CD4-positive, alpha-beta memory T cell (primary cell): ENCODE results near the gene STAT5A. TPM values are rescaled to one million over a fixed set of nuclear protein-coding genes. Genes with fewer than 3 reads are reported as not detected.

ENCODE experiments used
- CTCF ChIA-PET: fragments of 350-600 bp; sonication (Branson Sonifier 250); formaldehyde crosslinking; loops from one replicate; lab custom pipeline; 2021; ENCODE audit warnings: inconsistent platforms; ENCODE audit not compliant: partially characterized antibody; lab: Charles Lee
- POLR2A ChIA-PET: fragments of 350-600 bp; sonication (Branson Sonifier 250); formaldehyde crosslinking; loops from one replicate; lab custom pipeline; 2021; ENCODE audit not compliant: partially characterized antibody; lab: Charles Lee
- DNase-seq, 5 donors: peaks; one replicate each; pipeline versions ENCODE4 v3.0.0 to v3.0.0-alpha.2; 2020 to 2022; ENCODE audit warnings: mixed read lengths in 1 of 5
- H3K27ac ChIP-seq: one replicate; pipeline ENCODE4 v1.7.0; 2013; ENCODE audit warnings: low read depth, low read length
- H3K27me3 ChIP-seq: 2 replicates; pipeline ENCODE4 v1.7.0; 2013; ENCODE audit warnings: mild to moderate bottlenecking, low read length, moderate library complexity; ENCODE audit not compliant: insufficient read depth
- H3K36me3 ChIP-seq: 2 replicates; pipeline ENCODE4 v1.7.0; 2013; ENCODE audit warnings: mild to moderate bottlenecking, low read length, moderate library complexity; ENCODE audit not compliant: insufficient read depth
- H3K4me1 ChIP-seq: 2 replicates; pipeline ENCODE4 v1.7.0; 2013; ENCODE audit warnings: mild to moderate bottlenecking, low read length, moderate library complexity; ENCODE audit not compliant: insufficient read depth
- H3K4me3 ChIP-seq, 2 donors: one replicate each; pipeline ENCODE4 v1.7.0; 2013; ENCODE audit warnings: low read length in 2 of 2, mild to moderate bottlenecking in 1 of 2
- H3K9me3 ChIP-seq, 2 donors: one replicate each; pipeline ENCODE4 v1.7.0; 2013; ENCODE audit warnings: low read length in 2 of 2, control low read depth in 1 of 2; ENCODE audit not compliant: control insufficient read depth in 1 of 2
- H3K27ac Mint-ChIP-seq, 7 donors: one replicate each; pipeline ENCODE4 v1.8.0; 2020 to 2021; ENCODE audit warnings: mixed read lengths in 7 of 7, mild to moderate bottlenecking in 6 of 7, inconsistent platforms in 3 of 7, moderate library complexity in 3 of 7
- H3K27me3 Mint-ChIP-seq, 2 donors: one replicate each; pipeline ENCODE4 v1.8.0; 2020 to 2021; ENCODE audit warnings: mixed read lengths in 2 of 2
- H3K36me3 Mint-ChIP-seq, 2 donors: one replicate each; pipeline ENCODE4 v1.8.0; 2020 to 2021; ENCODE audit warnings: mixed read lengths in 2 of 2, inconsistent platforms in 1 of 2, mild to moderate bottlenecking in 1 of 2
- H3K4me1 Mint-ChIP-seq, 4 donors: one replicate each; pipeline ENCODE4 v1.8.0; 2020 to 2021; ENCODE audit warnings: mixed read lengths in 4 of 4, mild to moderate bottlenecking in 1 of 4
- H3K4me3 Mint-ChIP-seq, 8 donors: one replicate each; pipeline ENCODE4 v1.8.0; 2020 to 2021; ENCODE audit warnings: mixed read lengths in 8 of 8, mild to moderate bottlenecking in 7 of 8, moderate library complexity in 6 of 8, inconsistent platforms in 3 of 8
- H3K9me3 Mint-ChIP-seq, 8 donors: one replicate each; pipeline ENCODE4 v1.8.0; 2020 to 2021; ENCODE audit warnings: mixed read lengths in 8 of 8, mild to moderate bottlenecking in 5 of 8, inconsistent platforms in 3 of 8, moderate library complexity in 1 of 8
- intact Hi-C: fragments of 100-400 bp; cut with micrococcal nuclease; formaldehyde crosslinking; loops from one replicate; pipeline ENCODE4 v1.15.1; 2023
- polyA plus RNA-seq, 2 donors: library from polyadenylated mRNA; unstranded; fragments of 300-500 nt; fragmentation: Illumina TruSeq; gene quantifications; one replicate each; pipeline ENCODE4 v1.2.3, GENCODE V29; 2021
- total RNA-seq, 2 experiments: library from RNA; stranded (reverse); gene quantifications; one replicate each; pipeline ENCODE4 v1.2.3, GENCODE V29; 2021

STAT5A gene
- total and polyA plus RNA-seq, 4 experiments from 2014 or later, result 66.7 to 133 (median 112) TPM

DNA sequence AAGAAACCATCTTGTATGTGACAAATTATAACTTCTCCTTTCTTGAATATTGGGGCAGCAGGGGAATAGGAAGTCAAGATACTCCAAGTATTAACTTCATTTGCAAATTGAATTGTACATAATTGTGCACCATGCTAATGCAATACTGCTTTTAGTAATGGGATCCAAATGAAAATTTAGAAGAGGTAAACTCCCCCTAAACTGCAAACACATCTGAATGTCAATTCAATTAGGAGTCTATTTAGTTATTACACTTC is 16.6 kb upstream of the STAT5A start:
- intact Hi-C loops, result loop anchor here (1.0 to 10.0 kb wide), 2 partner anchors 23 to 47 kb away; no protein-coding TSS in a partner anchor
- Histone ChIP-seq H3K36me3 (no peaks in the 10 kb centered on the region), H3K27me3 (no peaks in the 10 kb centered on the region), H3K9me3 (no peaks in the 10 kb centered on the region), H3K27ac (peak overlapping the region; percentile 92), H3K4me3 (peak overlapping the region; percentile 45 to 87), H3K4me1 (peaks cover 79% of the 10 kb centered on the region)
- peaks cover 49 to 89% (median 65%) of the 10 kb centered on the region in 4 donors for H3K4me1 Mint-ChIP-seq
- CTCF ChIA-PET, result interaction anchor here (1.1 to 3.9 kb wide), 3 partner anchors 11 to 49 kb away, joined by 3 to 28 read pairs (median 12); no protein-coding TSS in a partner anchor
- H3K4me3 Mint-ChIP-seq, result peak overlapping the region; percentile 79 to 100 (median 98)
- H3K9me3 Mint-ChIP-seq, result peaks cover 0 to 4% (median 0%) of the 10 kb centered on the region in 8 donors
- POLR2A ChIA-PET, result interaction anchor here (1.1 to 13.6 kb wide), 5 partner anchors 16 to 117 kb away, joined by 3 to 286 read pairs (median 59); partner anchors contain the start of genes STAT3 and STAT5A
- H3K27me3 Mint-ChIP-seq, result no peaks in the 10 kb centered on the region
- no peak for DNase-seq
- peaks cover 3 to 36% of the 10 kb centered on the region in 2 donors for H3K36me3 Mint-ChIP-seq
- H3K27ac Mint-ChIP-seq, result peak overlapping the region; percentile 96 to 100 (median 99)

DNA sequence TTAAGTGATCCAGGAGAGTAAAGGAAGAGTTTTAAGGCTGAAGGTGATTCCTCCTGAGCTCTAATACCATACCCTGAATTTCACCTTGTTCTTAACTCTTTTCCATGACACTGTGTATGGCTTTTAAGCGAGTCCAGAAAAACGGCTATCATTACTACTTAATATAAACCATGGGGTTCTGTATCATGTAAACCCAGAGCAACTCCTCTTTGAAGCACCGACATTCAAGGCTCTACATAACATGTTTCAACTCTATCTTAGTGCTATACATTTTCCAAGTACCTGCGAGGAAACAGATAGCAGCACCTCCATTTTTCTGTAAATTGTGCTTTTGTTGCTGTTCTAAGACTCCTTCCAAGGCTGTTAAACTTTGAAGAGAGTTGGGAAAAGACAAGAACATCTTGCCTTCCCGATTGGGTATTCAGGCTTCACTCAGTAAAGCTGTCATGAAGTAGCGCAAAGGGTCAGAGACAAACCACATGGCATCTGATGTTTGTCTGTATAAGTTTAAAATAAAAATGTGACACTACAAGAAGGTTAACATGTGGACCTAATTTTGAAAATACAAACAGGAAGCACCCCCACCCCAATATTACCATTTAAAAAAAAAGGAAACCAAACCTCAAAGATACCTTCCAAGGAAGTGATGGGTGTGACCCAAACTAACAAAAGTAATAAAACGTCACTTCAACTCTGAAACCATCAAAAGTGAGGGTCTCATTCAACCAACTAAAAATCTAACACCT is 16.0 kb upstream of the STAT5A start:
- Mint-ChIP-seq H3K4me1 (peaks cover 48 to 89% (median 65%) of the 10 kb centered on the region in 4 donors), H3K36me3 (peaks cover 3 to 33% of the 10 kb centered on the region in 2 donors), H3K27me3 (no peaks in the 10 kb centered on the region), H3K27ac (peak overlapping the region; percentile 96 to 100 (median 99)), H3K4me3 (peak overlapping the region; percentile 79 to 100 (median 98)), H3K9me3 (peaks cover 0 to 4% (median 0%) of the 10 kb centered on the region in 8 donors)
- no peaks in the 10 kb centered on the region for H3K9me3 ChIP-seq
- peaks cover 79% of the 10 kb centered on the region for H3K4me1 ChIP-seq
- no peaks in the 10 kb centered on the region for H3K27me3 ChIP-seq
- POLR2A ChIA-PET, result interaction anchor here (2.1 to 13.6 kb wide), 5 partner anchors 16 to 116 kb away, joined by 8 to 286 read pairs (median 59); partner anchors contain the start of genes STAT3 and STAT5A
- DNase-seq, result peak in 4 of 5 donors; percentile 65 to 75 (median 68)
- CTCF ChIA-PET, result interaction anchor here (1.1 to 3.9 kb wide), 3 partner anchors 12 to 23 kb away, joined by 3 to 35 read pairs (median 28); no protein-coding TSS in a partner anchor
- intact Hi-C loops, result loop anchor here (1.0 to 10.0 kb wide), 2 partner anchors 24 to 48 kb away; no protein-coding TSS in a partner anchor
- H3K36me3 ChIP-seq, result no peaks in the 10 kb centered on the region
- H3K27ac ChIP-seq, result peak overlapping the region; percentile 92
- H3K4me3 ChIP-seq, result peak overlapping the region; percentile 45 to 87

DNA sequence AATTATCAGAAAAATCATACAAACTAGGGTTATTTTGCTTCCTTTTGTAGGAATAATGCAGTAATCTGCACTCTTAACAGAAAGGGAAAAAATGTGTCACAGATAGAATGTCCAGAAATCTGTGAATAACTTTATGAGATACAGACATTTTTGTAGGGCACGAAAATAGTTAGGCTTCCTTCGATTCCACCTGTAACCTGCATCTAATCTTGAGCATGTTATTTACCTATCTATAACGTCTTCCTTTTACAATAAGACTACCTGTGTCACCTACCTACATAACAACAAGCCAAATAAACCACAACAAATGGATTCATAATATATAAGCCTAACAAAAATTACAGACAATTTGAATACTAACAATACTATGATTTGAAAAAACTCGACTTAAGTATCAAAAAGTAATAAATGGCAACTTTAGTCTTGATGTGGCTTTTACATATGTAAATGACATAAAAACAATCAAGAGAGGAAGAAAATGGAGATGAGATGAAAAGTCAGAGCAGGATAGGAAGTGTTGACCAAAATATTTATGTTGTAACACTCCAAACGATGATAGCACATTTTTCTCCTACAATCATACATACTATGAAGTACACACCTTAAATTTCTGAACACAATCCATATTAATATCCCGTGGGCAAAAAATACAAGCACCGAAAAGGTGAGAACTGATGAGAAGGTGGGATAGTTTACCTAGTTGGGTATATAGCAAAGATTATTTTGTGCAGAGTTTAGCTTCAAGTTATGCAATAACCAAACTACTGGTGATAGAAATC is 14.6 kb upstream of the STAT5A start:
- Histone ChIP-seq H3K4me1 (peaks cover 69% of the 10 kb centered on the region), H3K36me3 (no peaks in the 10 kb centered on the region), H3K9me3 (no peaks in the 10 kb centered on the region), H3K27me3 (no peaks in the 10 kb centered on the region), H3K27ac (peak overlapping the region; percentile 92), H3K4me3 (peak overlapping the region; percentile 87 to 97)
- Mint-ChIP-seq H3K4me1 (peaks cover 45 to 84% (median 62%) of the 10 kb centered on the region in 4 donors), H3K9me3 (peaks cover 0 to 4% (median 0%) of the 10 kb centered on the region in 8 donors), H3K27me3 (no peaks in the 10 kb centered on the region), H3K27ac (peak overlapping the region; percentile 94 to 100 (median 99)), H3K36me3 (peaks cover 3 to 31% of the 10 kb centered on the region in 2 donors), H3K4me3 (peak overlapping the region; percentile 97 to 100 (median 98))
- peak in 4 of 5 donors; percentile 42 to 55 (median 44) for DNase-seq
- CTCF ChIA-PET, result interaction anchor here (0.7 to 3.9 kb wide), 5 partner anchors 25 to 1455 kb away, joined by 3 to 35 read pairs (median 4); no protein-coding TSS in a partner anchor
- intact Hi-C loops, result loop anchor here (10.0 kb wide), 1 partner anchor 49 kb away; no protein-coding TSS in a partner anchor
- POLR2A ChIA-PET, result interaction anchor here (0.6 to 13.6 kb wide), 8 partner anchors 15 to 259 kb away, joined by 3 to 286 read pairs (median 23); partner anchors contain the start of genes STAT3 and STAT5A

DNA sequence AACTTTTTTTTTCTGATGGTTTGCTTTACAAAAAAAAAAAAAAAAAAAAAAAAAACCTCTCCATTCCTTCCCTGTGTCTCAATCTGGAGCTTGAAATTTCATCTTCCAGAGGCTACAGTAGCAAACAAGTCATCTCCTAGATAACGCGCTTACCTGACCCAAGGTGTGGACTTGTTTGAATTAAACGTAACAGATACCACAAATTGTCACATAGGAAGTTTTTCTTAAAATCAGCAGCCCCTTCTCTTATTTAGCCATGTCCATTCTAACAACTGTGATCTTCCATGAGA is 14.1 kb upstream of the STAT5A start:
- Mint-ChIP-seq H3K4me3 (peak overlapping the region; percentile 97 to 100 (median 98)), H3K9me3 (peaks cover 0 to 4% (median 0%) of the 10 kb centered on the region in 8 donors), H3K27me3 (no peaks in the 10 kb centered on the region), H3K36me3 (peaks cover 3 to 30% of the 10 kb centered on the region in 2 donors), H3K4me1 (peaks cover 43 to 79% (median 60%) of the 10 kb centered on the region in 4 donors), H3K27ac (peak overlapping the region; percentile 97 to 100 (median 99))
- H3K27me3 ChIP-seq, result no peaks in the 10 kb centered on the region
- no peak for DNase-seq
- no peaks in the 10 kb centered on the region for H3K9me3 ChIP-seq
- ChIA-PET CTCF (interaction anchor here (0.6 to 3.9 kb wide), 8 partner anchors 12 to 1456 kb away, joined by 3 to 35 read pairs (median 4); no protein-coding TSS in a partner anchor), POLR2A (interaction anchor here (0.6 to 13.6 kb wide), 8 partner anchors 7 to 585 kb away, joined by 3 to 286 read pairs (median 23); partner anchors contain the start of genes EIF1, STAT3 and STAT5A)
- peaks cover 63% of the 10 kb centered on the region for H3K4me1 ChIP-seq
- intact Hi-C loops, result loop anchor here (10.0 kb wide), 1 partner anchor 49 kb away; no protein-coding TSS in a partner anchor
- no peaks in the 10 kb centered on the region for H3K36me3 ChIP-seq
- peak overlapping the region; percentile 87 to 97 for H3K4me3 ChIP-seq
- peak overlapping the region; percentile 92 for H3K27ac ChIP-seq

DNA sequence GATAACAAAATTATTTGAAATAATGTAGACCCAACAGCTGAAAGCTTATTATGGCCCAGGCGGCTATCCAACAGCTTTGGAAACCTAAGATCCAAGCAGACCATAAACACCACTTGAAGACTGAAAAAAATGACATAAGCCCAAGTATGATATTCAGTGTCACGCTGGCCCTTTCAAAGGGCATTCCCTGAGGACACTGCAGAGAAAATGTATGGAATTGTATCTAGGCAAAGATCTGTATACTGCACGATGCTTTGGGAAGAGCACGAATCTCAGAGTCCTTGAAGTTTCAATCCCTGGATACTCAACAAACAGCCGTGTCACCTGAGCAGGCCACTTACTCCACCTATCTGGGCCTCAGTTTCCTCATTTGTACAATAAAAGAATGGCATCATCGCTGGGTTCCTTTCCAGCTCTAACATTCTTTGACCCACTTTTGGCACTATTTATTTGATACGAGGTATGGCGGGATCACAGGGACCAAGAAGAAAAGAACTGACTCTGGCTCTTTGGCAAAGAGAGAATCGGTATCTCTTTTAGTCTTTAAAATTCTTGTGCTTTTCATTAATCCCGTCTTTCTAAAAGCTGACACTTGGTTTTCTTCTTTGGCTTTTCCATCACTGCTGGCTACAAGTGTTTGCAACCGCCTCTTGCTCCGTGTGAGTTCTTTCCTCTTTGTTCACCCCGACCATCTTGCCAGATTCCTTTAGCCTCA is 13.3 kb upstream of the STAT5A start:
- peaks cover 56% of the 10 kb centered on the region for H3K4me1 ChIP-seq
- H3K9me3 ChIP-seq, result no peaks in the 10 kb centered on the region
- no peak for DNase-seq
- Mint-ChIP-seq H3K4me3 (peak overlapping the region; percentile 97 to 100 (median 98)), H3K4me1 (peaks cover 39 to 71% (median 55%) of the 10 kb centered on the region in 4 donors), H3K27me3 (no peaks in the 10 kb centered on the region), H3K36me3 (peaks cover 3 to 26% of the 10 kb centered on the region in 2 donors), H3K9me3 (peaks cover 0 to 4% (median 0%) of the 10 kb centered on the region in 8 donors), H3K27ac (peak overlapping the region; percentile 97 to 100 (median 99))
- intact Hi-C loops, result loop anchor here (1.0 to 10.0 kb wide), 3 partner anchors 13 to 50 kb away; partner anchors contain the start of gene STAT5A
- H3K4me3 ChIP-seq, result peak overlapping the region; percentile 87 to 97
- ChIA-PET CTCF (interaction anchor here (0.6 to 3.9 kb wide), 10 partner anchors 9 to 151 kb away, joined by 3 to 35 read pairs (median 4); no protein-coding TSS in a partner anchor), POLR2A (interaction anchor here (0.6 to 13.6 kb wide), 14 partner anchors 8 to 586 kb away, joined by 3 to 286 read pairs (median 6); partner anchors contain the start of genes EIF1, GHDC, STAT3 and STAT5A)
- H3K27ac ChIP-seq, result peak overlapping the region; percentile 92
- H3K27me3 ChIP-seq, result no peaks in the 10 kb centered on the region
- no peaks in the 10 kb centered on the region for H3K36me3 ChIP-seq
